Thyroid gland (tissue), 4 donors: ENCODE results near the gene ACBD7. TPM values are rescaled to one million over a fixed set of nuclear protein-coding genes. Genes with fewer than 3 reads are reported as not detected.

Experiments
- DNase-seq, 2 donors: peaks; one replicate each; pipeline ENCODE4 v3.0.0-alpha.2; 2019
- H3K27ac ChIP-seq, 3 donors: fragments of 200-600 bp; sonication (generic); 1 replicate in 2 of 3; 2 replicates in 1 of 3; pipeline ENCODE4 v1.5.1; 2016 to 2019; ENCODE audit warnings: mild to moderate bottlenecking in 1 of 3, moderate library complexity in 1 of 3
- H3K27me3 ChIP-seq: fragments of 200-600 bp; sonication (generic); one replicate; pipeline ENCODE4 v1.5.1; 2019
- H3K36me3 ChIP-seq, 2 donors: fragments of 200-600 bp; sonication (generic); one replicate each; pipeline ENCODE4 v1.5.1; 2016 to 2019
- H3K4me1 ChIP-seq, 2 donors: fragments of 200-600 bp; sonication (generic); one replicate each; pipeline ENCODE4 v1.5.1; 2017 to 2019
- H3K4me3 ChIP-seq, 3 donors: fragments of 200-600 bp; sonication (generic); replicated peaks in 1 of 3; 1 replicate in 2 of 3; 2 replicates in 1 of 3; pipeline ENCODE4 v1.5.1; 2016; ENCODE audit warnings: mild to moderate bottlenecking in 1 of 3
- H3K9me3 ChIP-seq: fragments of 200-600 bp; sonication (generic); one replicate; pipeline ENCODE4 v1.5.1; 2017
- POLR2A ChIP-seq, 2 donors: fragments of 450-650 bp; IDR thresholded peaks; one replicate each; pipeline ENCODE4 v1.6.1; 2017; ENCODE audit warnings: antibody characterized with exemption in 2 of 2, mild to moderate bottlenecking in 2 of 2, moderate library complexity in 1 of 2
- WGBS, 2 donors: methylation state at CpG; one replicate each; pipeline ENCODE4 v1.1.5; 2017; 5-methylcytosine and 5-hydroxymethylcytosine counted together
- intact Hi-C: fragments of 100-400 bp; cut with DNase I; formaldehyde crosslinking; loops from one replicate; pipeline ENCODE4 v1.15.1; 2023
- total RNA-seq, 4 donors: library from RNA; depleted of rRNA; stranded (reverse); fragments of >200 nt; gene quantifications; one replicate each; pipeline ENCODE4 v1.2.3, GENCODE V29; 2016
- TF ChIP-seq, protein P1 (sequence below), 6 experiments: fragments of 200-600 bp in 3 of 6; fragments of 450-650 bp in 3 of 6; sonication (generic) in 3 of 6; IDR thresholded peaks; one replicate each; pipeline ENCODE4 v1.5.1; 2016 to 2019; ENCODE audit warnings: antibody characterized with exemption in 6 of 6, mild to moderate bottlenecking in 2 of 6, inconsistent platforms in 1 of 6, moderate library complexity in 1 of 6

The ACBD7 gene
- total RNA-seq, 4 donors from 2014 or later: 0.54 to 1.3 (median 1.0) TPM

DNA sequence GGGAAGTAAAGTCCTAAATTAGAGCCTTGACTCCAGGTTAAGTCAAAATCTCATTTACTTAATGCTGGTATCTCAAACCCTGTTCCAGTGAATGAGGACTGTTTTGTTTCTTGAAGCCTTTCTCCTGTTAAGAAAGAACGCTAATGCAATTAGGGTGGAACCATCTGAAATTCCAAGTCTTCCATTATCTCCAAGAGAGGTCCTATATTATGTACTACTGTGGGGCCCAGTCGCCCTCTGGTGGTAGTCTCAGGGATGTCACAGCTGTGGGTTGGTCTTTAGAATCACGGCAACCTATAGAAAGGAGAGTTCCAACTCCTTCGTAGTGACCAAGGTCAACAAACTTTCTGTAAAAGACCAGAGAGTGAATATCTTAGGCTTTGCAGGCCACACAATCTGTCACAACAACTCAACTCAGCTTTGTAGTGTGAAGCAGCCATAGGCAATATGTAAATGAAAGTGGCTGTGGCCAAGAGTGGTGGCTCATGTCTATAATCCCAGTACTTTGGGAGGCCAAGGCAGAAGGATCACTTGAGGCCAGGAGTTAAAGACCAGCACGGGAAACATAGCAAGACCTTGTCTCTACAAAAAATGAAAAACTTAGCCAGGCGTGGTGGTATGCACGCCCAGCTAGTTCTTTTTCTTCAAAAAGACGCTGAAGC is 17.9 kb upstream of the ACBD7 start:
- Histone ChIP-seq H3K27ac (no peak overlapping the region), H3K9me3 (no peaks in the 10 kb centered on the region), H3K4me1 (no peaks in the 10 kb centered on the region), H3K27me3 (no peaks in the 10 kb centered on the region), H3K4me3 (no peak overlapping the region), H3K36me3 (peaks cover 24 to 30% of the 10 kb centered on the region in 2 donors)
- TF ChIP-seq, protein P1, sequence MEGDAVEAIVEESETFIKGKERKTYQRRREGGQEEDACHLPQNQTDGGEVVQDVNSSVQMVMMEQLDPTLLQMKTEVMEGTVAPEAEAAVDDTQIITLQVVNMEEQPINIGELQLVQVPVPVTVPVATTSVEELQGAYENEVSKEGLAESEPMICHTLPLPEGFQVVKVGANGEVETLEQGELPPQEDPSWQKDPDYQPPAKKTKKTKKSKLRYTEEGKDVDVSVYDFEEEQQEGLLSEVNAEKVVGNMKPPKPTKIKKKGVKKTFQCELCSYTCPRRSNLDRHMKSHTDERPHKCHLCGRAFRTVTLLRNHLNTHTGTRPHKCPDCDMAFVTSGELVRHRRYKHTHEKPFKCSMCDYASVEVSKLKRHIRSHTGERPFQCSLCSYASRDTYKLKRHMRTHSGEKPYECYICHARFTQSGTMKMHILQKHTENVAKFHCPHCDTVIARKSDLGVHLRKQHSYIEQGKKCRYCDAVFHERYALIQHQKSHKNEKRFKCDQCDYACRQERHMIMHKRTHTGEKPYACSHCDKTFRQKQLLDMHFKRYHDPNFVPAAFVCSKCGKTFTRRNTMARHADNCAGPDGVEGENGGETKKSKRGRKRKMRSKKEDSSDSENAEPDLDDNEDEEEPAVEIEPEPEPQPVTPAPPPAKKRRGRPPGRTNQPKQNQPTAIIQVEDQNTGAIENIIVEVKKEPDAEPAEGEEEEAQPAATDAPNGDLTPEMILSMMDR (IDR thresholded peaks at IDR 0.05): peak; percentile 71 to 93 (median 82)
- no peak for TF ChIP-seq POLR2A (IDR thresholded peaks at IDR 0.05)
- DNase-seq: peak; percentile 69 to 74
- WGBS, 2 donors: 50 to 54% methylated on average over 8 of the region's 8 CpGs
- intact Hi-C loops: no loop called here

DNA sequence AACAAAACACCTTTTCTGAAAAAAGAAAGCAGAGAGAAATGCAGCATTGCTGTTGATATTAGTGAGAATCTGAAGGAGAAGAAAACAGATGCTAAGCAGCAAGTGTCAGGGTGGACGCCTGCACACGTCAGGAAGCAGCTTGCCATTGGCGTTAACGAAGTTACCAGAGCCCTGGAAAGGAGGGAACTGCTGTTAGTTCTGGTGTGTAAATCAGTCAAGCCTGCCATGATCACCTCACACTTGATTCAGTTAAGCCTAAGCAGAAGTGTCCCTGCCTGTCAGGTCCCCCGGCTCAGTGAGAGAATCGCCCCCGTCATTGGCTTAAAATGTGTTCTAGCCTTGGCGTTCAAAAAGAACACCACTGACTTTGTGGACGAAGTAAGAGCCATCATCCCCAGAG is 14.9 kb upstream of the ACBD7 start:
- WGBS, 2 donors: 87 to 92% methylated on average over 6 to 9 of the region's 9 CpGs
- TF ChIP-seq, protein P1 (IDR thresholded peaks at IDR 0.05): no peak
- H3K4me1 ChIP-seq: peaks cover 12 to 15% of the 10 kb centered on the region in 2 donors
- H3K4me3 ChIP-seq: no peak overlapping the region
- no peaks in the 10 kb centered on the region for H3K9me3 ChIP-seq
- peaks cover 20 to 30% of the 10 kb centered on the region in 2 donors for H3K36me3 ChIP-seq
- intact Hi-C loops: loop anchor here (5.0 kb wide), 1 partner anchor 151 kb away; the partner anchor contains the start of gene DCLRE1C
- DNase-seq: no peak
- H3K27ac ChIP-seq: no peak overlapping the region
- no peaks in the 10 kb centered on the region for H3K27me3 ChIP-seq

DNA sequence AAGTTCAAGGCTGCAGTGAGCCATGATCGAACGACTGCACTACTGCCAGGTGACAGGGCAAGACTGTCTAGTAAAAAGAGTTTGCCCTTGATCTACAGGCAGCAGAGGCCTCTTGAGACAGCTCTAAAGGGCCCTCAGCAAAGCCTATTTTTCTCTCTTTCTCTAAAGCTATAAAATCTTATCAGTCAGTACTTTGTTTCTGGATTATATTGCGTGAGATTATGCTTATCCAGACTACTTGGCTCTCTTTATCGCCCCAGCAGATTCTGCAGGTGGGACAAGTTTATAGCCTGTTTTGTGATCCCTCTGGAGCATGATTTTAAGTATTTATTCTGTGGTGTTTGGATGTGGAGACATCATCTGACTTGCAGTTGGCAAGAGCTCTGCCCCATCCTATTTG is 11.3 kb upstream of the ACBD7 start:
- no peak for DNase-seq
- 75 to 84% methylated on average over 4 of the region's 4 CpGs for WGBS, 2 donors
- Histone ChIP-seq H3K27ac (no peak overlapping the region), H3K4me3 (no peak overlapping the region), H3K9me3 (no peaks in the 10 kb centered on the region), H3K36me3 (peaks cover 13 to 21% of the 10 kb centered on the region in 2 donors), H3K27me3 (no peaks in the 10 kb centered on the region), H3K4me1 (peaks cover 19 to 27% of the 10 kb centered on the region in 2 donors)
- intact Hi-C loops: loop anchor here (5.0 kb wide), 1 partner anchor 148 kb away; the partner anchor contains the start of gene DCLRE1C
- TF ChIP-seq, protein P1 (IDR thresholded peaks at IDR 0.05): no peak
- no peak for TF ChIP-seq POLR2A (IDR thresholded peaks at IDR 0.05)

DNA sequence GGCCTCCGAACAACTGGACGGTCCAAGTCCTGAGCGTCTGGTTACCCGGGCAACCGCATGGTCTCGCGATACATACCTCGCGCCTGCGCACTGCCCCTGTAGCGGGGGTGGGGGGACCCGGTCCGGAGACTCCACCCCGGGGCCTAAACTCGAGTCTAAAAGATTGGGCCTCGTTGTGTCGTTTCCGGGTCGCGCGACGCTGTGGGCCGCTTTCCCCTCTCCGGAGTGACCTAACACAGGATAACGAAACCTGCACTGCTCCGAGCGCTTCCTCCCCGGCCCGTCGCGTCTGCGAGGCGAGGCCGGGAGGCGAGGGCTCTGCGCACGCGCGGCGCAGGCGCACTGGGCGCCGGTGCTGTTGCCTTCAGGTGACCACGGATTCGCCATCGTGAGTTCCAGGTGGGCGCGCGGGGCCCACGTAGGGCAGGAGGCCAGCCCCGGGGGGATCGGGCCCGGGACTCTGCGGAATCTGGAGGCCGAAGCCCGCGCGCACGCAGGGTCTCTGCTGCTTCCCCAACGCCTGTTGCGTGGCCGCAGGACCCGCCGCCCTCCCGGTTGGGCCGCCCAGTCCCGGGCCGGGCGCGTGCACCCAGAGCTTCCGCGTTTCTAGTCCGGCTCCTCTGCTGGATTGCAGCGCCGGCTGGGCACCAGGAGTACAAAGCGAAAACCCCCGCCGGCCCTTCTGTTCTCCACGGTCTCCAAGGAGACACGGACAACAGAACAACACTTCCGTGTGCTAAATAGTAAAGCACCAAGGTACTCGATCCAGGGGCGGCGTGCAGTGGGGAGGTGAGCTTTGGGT is 8.6 kb upstream of the ACBD7 start, which contains the start of gene RPP38:
Gene RPP38, plus strand, starts transcription at position 345 of the 802 bp plus-strand sequence. CDS start 5,960 bp downstream, outside the sequence.
- H3K4me3 ChIP-seq: peak within 1 kb of the TSS; percentile 90 to 99 (median 98)
- WGBS, 2 donors: 0% methylated on average over 24 to 27 of the region's 84 CpGs
- peak within 1 kb of the TSS; percentile 93 to 100 (median 96) for H3K27ac ChIP-seq
- H3K27me3 ChIP-seq: no peaks in the 10 kb centered on the region
- no peaks in the 10 kb centered on the region for H3K9me3 ChIP-seq
- H3K4me1 ChIP-seq: peaks cover 19 to 27% of the 10 kb centered on the region in 2 donors
- intact Hi-C loops: no loop called here
- no peaks in the 10 kb centered on the region for H3K36me3 ChIP-seq
- DNase-seq: peak; percentile 97
- TF ChIP-seq POLR2A (IDR thresholded peaks at IDR 0.05): peak; percentile 24 to 86
- TF ChIP-seq, protein P1 (IDR thresholded peaks at IDR 0.05): no peak
